ENCODE data around the gene HAP1. TPM values are rescaled to one million over a fixed set of nuclear protein-coding genes. Genes with fewer than 3 reads are reported as not detected.

HAP1 gene
- total and polyA plus RNA-seq, 2 of the 8 experiments (the other 6 are each of a cell fraction or from before 2014, with no cell fraction given): 2.3 to 3.6 TPM

- TF ChIP-seq CBX8 (IDR thresholded peaks at IDR 0.05; ENCODE audit: borderline replicate concordance, low read depth, low read length): no peak
- peaks cover under 1 to 8% (median 2%) of the 10 kb centered on the region in 4 experiments for H3K4me1 ChIP-seq (replicated peaks in 1 of 4; ENCODE audit: control insufficient read depth in 3 of 4, insufficient read depth in 4 of 4, low read length in 3 of 4)
- no peak overlapping the region for H2BK12ac ChIP-seq (ENCODE audit: low read depth, low read length)
- H3K14ac ChIP-seq (ENCODE audit: insufficient read length): no peak overlapping the region
- H2BK20ac ChIP-seq (ENCODE audit: low read length): no peak overlapping the region
- H2BK15ac ChIP-seq (ENCODE audit: low read length): no peak overlapping the region
- no peak overlapping the region for H4K91ac ChIP-seq (replicated peaks; ENCODE audit: insufficient read length, low read length)
- no peak overlapping the region for H3K4me2 ChIP-seq (ENCODE audit: insufficient read depth in 1 of 2, low read depth in 2 of 2, low read length in 2 of 2)
- no peak overlapping the region for H3K23ac ChIP-seq (ENCODE audit: insufficient read length)
- H3K56ac ChIP-seq (replicated peaks; ENCODE audit: insufficient read length, low read depth, low read length): no peak overlapping the region
- FAIRE-seq (no peak), DNase-seq (ENCODE audit: low read depth in 1 of 2, low spot score in 2 of 2) (no peak)
- H3K79me1 ChIP-seq (ENCODE audit: low read depth, low read length): no peaks in the 10 kb centered on the region
- H3K36me3 ChIP-seq (ENCODE audit: control insufficient read depth in 2 of 4, insufficient read depth in 4 of 4, low read length in 3 of 4): no peaks in the 10 kb centered on the region
- H3K23me2 ChIP-seq (ENCODE audit: low read depth, low read length): peaks cover 2% of the 10 kb centered on the region; the same call in 1 of the 2 replicates
- H3K79me2 ChIP-seq (ENCODE audit: control insufficient read depth in 1 of 2, insufficient read depth in 2 of 2, low read length in 2 of 2): no peaks in the 10 kb centered on the region
- no peak overlapping the region for H4K8ac ChIP-seq (ENCODE audit: extremely low read depth, insufficient read depth, low read length)
- H3K9ac ChIP-seq (replicated peaks in 1 of 4; ENCODE audit: extremely low read depth in 1 of 4, low read depth in 3 of 4, low read length in 3 of 4): no peak overlapping the region
- ChIA-PET CTCF (ENCODE audit: partially characterized antibody) (interaction anchor here (1.7 to 2.1 kb wide), 2 partner anchors 12 to 16 kb away, joined by 7 to 12 read pairs; no protein-coding TSS in a partner anchor), POLR2A (ENCODE audit: partially characterized antibody) (interaction anchor here (0.7 kb wide), 1 partner anchor 36 kb away, joined by 4 read pairs; no protein-coding TSS in a partner anchor)
- no peak overlapping the region for H4K5ac ChIP-seq (ENCODE audit: insufficient read length, low read depth, low read length)
- H2AFZ ChIP-seq (ENCODE audit: low read length): no peak overlapping the region
- H3K27ac ChIP-seq (ENCODE audit: low read depth, low read length): no peak overlapping the region
- 79% methylated on average over 4 of the region's 4 CpGs; no CpG with 5 or more reads in 1 of the 2 experiments for WGBS, 2 experiments (ENCODE audit: extremely low coverage in 1 of 2, insufficient coverage in 1 of 2, insufficient read length in 1 of 2, insufficient replicate concordance in 2 of 2, low coverage in 1 of 2, low lambda C conversion rate in 2 of 2, missing lambda C conversion rate in 1 of 2)
- no peak overlapping the region; the same call in 1 of the 2 replicates for H2BK5ac ChIP-seq (ENCODE audit: low read depth, low read length)
- no peak overlapping the region for H3K4me3 ChIP-seq (ENCODE audit: extremely low read depth in 1 of 4, insufficient read depth in 2 of 4, low read depth in 3 of 4, low read length in 4 of 4)
- H3K27me3 ChIP-seq (replicated peaks in 1 of 4; ENCODE audit: control insufficient read depth in 3 of 4, extremely low read depth in 1 of 4, insufficient read depth in 3 of 4, low read length in 3 of 4): no peaks in the 10 kb centered on the region
- H2AK5ac ChIP-seq (ENCODE audit: low read depth, low read length): no peak overlapping the region
- H3K9me3 ChIP-seq (ENCODE audit: insufficient read depth in 2 of 2, low read depth in 1 of 2, low read length in 1 of 2): no peaks in the 10 kb centered on the region
- no peaks in the 10 kb centered on the region for H4K20me1 ChIP-seq (replicated peaks in 1 of 2; ENCODE audit: control insufficient read depth in 1 of 2, insufficient read depth in 2 of 2, low read length in 2 of 2)
- no peak overlapping the region for H2BK120ac ChIP-seq (replicated peaks; ENCODE audit: low read depth, low read length)
- H3K18ac ChIP-seq (ENCODE audit: extremely low read depth, low read length): no peak overlapping the region
- no peak overlapping the region for H3K4ac ChIP-seq (replicated peaks; ENCODE audit: insufficient read length, low read depth, low read length)
These were observed 50.4 kb downstream of the HAP1 start for GRCh38 chr17:41684035-41684434.

Data from H1 (cell line).